ENCODE measurements around the gene RPS6KA3.
"Not testable (repeated sequence)": the region's sequence is repeated elsewhere in the genome, so short reads cannot be mapped to it uniquely, and the experiment has no call there.

RPS6KA3 gene

DNA sequence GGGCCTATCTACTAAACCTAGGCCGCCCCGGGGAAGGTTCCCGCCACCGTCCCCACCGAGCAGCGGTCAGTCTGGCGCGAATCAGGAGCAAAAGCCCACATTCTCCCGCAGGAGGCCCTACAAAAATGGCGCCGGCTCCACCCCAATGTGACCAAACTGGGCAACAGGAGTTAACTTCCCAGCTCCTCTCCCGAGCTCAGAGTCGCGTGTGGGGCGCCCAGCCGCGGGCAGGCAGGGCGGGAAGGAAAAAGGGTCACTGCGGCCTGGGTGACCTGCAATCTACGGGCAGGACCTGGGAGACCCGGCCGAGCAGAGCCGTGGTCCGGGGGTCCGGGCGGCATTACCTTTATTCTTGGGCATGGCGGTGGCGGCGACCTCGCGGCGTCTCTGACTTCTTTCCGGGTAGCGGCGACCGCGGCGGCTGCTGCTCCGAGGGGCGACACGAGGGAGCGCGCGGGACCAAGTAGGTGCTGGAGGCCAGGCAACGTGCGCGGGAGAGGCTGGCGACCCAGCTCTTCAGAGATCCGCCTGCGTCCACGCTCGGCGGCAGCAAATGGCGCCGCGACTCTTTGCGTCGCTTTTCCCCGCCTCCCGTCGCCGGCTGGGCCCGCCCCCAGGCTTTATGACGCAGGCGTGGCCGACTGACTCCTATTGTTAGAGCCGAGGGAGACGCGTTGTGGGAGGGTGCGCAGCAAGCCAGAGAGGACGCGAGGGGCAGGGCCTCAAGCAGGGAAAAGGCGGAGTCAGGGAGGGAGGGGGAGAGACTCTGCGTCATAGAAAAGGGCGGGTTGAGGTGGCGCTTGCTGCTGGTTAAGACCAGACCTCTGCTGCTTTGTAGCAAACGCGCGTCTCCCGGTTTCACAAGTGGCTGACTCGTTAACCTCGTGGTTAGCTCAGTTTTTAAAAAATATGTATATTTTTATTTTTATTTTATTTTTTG is 125.2 kb downstream of the RPS6KA3 start, which contains the start of gene EIF1AX:
EIF1AX (minus strand) TSS at position 558 of the 940 bp plus-strand sequence; CDS start at position 360, 198 bp downstream.
- DNase-seq (ENCODE audit: low read depth): peak; percentile 99

DNA sequence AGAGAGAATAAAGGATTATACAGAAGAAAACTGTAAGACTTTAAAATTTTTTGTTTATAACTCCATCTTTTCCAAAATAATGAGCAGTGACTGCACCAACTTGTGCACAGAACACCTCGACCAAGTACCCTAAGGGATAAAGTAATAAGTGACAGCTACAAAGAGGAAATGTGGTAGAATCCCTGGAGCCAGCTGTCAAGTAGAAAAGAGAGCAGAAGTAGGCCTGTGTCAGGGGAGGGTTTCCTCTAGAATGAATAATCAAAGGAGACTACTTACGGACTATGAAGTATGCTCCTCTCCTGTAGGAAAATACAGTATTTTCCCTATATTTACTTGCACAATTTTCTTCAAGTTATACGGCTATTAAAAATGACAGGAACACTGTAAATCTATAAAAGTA is 126.3 kb downstream of the RPS6KA3 start:
- DNase-seq (ENCODE audit: low read depth): no peak

DNA sequence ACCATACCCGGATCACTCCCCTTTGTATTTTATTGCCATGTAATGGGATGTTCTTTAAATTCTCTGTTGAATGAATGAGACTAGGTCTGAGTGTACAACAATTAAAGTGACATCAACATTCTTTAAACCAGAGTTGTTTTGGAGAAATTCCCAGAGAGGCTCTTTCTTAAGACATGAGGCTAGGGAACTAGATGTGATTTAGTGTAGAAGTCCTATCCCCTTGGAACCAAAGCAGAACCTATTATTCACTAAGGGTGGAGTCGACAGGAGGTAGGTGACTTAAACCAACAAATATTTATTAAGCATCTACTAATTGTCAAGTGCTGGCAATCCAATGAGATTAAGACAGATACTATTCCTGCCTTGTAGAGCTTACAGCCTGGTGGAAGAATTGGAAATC is 126.7 kb downstream of the RPS6KA3 start:
- DNase-seq (ENCODE audit: low read depth): peak; percentile 85

DNA sequence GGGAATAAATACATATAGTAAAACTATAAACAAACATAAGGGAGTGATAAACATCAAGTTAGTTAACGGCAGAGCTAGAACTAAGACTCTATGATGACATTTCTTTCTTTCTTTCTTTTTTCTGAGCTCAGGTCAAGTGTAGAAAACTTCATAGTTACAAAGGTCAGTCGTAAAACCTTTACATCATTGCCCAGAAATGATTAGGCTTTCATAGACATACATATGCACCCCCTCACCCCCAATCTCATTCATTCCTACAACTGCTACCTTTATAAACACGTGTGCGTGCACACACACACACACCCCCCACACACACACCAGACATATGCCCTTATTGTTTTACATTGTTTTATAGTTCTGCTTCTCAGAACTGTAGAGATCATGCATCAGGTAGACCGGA is 130.8 kb downstream of the RPS6KA3 start:
- no peak for DNase-seq (ENCODE audit: low read depth)

DNA sequence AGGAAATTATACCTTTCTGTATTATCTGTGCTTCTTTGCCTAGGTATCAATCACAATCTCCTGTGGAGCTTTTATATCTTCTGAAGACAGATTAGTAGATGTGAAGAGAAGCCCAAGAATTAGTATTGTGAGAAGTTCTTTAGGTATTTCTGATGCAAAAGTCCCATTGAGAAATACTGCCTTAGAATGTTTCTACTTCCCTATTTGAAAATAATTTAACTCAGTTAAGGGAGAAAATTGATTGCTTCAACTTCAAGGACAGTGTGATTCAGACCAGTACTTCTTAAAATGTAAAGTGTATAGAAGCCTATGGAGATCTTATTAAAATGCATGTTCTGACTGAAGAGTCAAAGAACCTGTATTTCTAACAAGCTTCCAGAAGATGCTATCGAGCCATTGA is 134.0 kb downstream of the RPS6KA3 start:
- no peak for DNase-seq (ENCODE audit: low read depth)

DNA sequence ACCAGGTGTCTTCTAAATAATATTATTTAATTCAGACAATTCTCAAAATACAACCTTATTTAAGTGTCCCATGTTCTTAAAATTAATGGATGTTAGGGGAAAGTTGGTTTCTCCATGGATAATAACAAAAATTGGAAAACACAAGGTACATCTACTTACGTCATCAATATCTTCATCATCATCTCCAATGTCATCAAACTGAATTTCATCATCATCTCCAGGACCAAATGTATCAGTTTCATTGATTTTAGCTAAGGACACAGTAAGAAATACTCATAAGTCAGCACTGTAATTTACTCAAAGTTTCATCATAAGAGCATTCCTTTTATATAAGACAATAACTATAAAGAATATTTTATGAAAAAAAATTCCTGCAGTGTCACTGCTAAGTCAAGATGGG is 136.4 kb downstream of the RPS6KA3 start:
- no peak for DNase-seq (ENCODE audit: low read depth)

DNA sequence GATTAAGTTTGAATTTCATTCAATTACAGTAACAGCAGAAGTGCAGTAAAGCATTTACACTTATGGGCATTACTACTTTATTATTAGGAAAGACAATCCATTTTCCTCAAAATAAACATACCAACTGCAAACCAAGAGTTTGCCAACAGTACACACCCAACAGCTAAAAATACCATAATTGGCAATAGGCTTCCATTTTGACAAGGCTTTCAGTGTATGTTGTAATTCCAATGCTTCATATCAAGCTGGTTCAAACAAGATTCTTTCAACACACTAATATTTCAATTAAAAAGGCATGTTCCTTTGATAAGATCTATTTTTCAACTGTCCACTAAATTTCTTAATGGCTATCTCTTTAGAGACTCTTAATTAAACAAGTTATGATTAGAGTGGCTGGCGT is 137.2 kb downstream of the RPS6KA3 start:
- no peak for DNase-seq (ENCODE audit: low read depth)

DNA sequence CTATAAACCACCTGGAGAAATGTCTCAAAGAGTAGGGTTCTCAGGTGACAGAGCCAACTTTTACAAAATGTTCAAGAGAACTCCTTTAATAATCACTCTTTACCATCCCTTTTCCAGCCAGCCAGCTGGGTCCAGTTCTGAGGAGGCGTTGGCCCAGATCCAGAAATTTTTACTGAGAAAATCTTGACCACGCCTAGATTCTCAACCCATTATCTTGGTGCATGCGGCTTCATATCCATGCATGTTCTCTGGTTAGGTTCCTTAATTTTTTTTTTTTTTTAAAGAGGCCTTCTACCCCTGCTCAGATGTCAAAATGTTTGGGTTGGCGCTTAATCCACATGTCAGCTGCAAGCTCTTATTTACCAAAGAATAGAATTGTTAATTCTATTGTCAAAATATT is 138.0 kb downstream of the RPS6KA3 start:
- no peak for DNase-seq (ENCODE audit: low read depth)

DNA sequence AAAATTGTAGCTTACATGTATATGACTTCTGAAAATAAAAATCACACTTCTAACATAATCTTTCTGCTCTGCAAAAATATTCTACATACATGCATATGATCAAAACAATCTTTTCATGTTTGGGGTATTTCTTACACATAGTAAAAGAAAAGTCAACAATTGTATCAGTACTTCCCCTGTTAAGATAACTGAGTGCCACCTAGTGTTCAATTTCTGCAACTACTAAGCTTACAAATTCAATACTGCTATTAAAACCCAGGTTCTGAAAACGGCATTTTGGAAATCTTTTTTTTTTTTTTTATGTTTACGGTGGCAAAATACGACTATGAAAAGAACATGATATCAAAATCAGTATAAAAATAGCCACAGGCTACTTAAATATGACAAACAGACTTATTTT is 139.3 kb downstream of the RPS6KA3 start:
- DNase-seq (ENCODE audit: low read depth): not testable (repeated sequence)

DNA sequence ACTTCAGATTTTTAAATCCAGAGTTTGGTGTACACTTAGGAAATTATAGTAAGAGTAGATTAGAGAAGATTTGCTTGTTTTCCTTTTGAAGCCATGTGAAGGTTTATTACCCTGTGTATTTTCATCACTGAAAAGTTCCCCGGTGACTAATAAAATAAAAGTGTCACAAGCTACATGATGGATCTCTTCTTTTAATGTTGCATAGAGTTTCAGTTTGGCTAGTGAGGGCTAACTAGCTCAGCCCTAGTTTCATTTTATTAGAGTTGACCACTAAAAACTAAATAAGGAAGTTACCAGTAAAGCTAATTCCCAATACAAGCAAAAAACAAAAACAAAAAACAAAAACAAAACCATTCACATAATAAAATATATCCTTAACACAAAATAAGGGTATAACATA is 139.9 kb downstream of the RPS6KA3 start:
- DNase-seq (ENCODE audit: low read depth): not testable (repeated sequence)

DNA sequence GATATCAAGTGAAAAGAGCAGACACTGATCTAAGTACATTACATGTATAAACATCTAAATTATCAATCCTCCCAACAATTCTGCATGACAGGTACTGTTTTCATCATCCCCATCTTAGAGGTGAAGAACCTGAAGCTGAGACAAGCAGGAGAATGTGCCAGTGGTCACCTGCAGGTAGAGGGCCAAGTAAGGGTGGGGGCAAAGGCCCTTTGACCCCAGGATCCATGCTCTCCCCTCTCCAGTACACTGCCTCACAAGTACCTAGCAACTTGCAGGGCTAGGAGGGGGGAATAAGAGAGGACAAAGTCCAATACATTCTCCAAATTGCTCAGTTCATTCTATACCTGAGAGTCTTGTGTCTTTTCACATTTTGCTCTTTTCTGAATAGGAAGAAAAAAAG is 141.7 kb downstream of the RPS6KA3 start:
- no peak for DNase-seq (ENCODE audit: low read depth)

DNA sequence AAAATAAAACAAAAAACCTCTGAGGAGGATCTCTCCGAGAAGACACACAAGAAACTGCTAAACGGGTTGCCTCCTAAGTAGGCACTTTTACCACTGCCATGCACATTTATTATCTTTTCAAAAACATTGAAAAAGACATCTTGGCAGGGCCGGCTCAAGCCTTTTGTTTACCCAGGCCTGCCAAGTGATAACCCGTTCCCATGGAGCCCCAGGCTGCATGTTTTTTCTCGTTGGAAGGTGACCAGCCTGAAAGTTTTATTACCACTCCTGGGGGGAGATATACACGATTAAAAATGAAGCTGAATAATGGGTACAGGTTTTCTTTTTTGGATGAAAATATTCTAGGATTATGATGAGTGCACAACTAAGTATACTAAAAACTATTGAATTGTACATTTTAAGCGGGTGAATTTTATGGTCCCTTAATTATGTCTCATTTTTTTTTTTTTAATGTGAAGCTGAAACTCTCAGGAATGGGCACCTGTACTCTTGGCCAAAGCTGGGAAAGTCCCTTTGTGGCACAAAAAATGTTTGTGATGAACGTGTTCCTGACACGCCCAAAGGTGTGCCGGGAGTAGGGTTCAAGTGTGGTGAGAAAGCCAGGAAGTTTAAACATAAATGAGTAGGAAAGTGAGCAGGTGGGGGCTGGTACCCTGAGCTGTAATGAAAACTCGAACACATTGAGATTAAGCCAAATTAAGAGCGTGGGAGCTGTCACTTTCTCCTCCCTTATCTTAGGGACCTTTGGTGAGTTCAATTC is 148.5 kb downstream of the RPS6KA3 start:
- DNase-seq (ENCODE audit: low read depth): no peak

DNA sequence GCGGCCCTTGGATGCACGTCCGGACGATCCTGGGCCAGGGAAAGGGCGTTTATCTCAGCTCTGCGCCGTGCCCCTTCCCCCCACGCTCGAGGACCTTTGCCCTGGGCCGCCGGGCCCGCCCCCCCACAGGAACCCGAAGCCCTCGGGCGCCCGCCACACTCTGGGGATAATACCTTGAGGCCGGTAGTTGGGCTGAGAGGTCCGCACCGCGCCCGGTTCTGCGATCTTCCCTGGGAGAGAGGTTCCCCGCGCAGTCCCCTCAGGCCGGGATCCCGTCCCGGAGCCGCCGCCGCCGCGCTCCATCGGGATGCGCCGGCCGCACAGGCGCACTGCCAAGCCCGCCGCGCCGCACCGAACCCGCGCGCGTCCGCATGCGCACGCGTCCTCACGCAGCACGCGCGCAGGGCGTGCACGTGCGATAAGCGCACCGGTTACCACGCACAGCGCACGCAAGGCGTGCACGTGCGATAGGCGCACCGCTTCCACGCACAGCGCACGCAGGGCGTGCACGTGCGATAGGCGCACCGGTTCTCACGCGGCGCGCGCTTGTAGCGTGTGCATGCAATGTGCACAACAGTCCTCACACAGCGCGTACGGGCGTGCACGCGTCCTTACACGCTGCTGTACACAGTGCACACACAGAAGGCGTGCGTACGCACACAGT is 150.0 kb downstream of the RPS6KA3 start, which contains the start of gene MAP7D2:
MAP7D2 (minus strand) TSS at position 331 of the 664 bp plus-strand sequence; CDS start at position 303, 28 bp downstream.
- DNase-seq (ENCODE audit: low read depth): no peak

DNA sequence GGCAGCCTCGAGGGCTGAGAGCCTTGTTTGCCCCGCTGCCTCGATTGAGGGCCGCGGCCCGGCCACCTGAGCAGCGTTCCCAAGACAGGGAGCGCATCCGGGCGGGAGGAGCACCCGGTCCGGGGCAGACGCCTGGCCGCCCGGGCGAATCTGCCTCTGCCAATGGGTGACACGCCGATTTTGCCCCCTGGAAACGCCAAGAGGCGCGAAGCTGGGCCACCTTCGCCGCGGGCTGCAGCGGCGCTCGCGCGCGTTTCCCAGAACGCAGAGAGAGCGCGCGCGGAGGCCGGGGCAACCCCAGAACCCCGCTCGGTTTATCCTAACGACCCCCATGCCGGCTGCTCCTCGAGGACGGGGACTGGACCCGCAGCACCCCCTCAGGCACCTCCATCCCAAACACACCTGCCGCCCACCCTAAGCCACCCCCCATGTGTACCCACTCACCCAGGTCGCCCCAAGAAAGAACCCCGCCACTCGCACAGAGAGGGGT is 150.6 kb downstream of the RPS6KA3 start:
- no peak for DNase-seq (ENCODE audit: low read depth)

DNA sequence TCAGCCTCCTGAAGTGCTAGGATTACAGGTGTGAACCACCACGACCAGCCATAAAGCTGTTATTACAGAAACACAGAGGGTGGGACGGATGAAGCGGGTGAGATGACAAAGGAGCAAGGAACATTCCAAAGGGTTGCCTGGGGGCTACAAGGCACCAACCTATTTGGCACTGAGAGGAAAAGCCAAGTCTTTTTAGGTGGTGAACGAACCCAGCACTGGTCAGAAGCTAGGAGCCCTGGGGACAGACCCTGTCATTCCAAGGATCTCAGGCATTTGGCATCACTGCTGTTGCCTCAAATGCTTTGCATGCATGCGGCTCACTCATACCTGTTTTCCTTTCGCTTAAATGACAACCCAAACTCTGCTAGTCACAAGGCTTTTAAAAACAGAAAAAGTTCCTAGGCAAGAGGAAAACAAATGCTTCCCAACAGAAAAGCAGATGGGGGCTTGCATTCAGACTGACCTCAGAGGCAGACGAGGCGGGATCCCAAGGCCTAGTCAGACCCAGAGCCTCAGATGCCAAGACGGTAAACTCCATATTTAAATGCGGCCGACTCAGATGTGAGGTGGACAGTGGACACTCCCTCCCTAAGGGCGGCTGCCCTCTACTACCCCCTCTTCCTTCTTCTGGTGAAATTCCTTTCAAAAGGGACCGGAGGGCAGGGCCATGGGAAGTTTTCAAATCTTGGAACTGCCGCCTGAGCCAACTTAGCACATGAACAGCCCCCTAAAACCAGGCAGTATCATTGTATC is 154.5 kb downstream of the RPS6KA3 start:
- no peak for DNase-seq (ENCODE audit: low read depth)

DNA sequence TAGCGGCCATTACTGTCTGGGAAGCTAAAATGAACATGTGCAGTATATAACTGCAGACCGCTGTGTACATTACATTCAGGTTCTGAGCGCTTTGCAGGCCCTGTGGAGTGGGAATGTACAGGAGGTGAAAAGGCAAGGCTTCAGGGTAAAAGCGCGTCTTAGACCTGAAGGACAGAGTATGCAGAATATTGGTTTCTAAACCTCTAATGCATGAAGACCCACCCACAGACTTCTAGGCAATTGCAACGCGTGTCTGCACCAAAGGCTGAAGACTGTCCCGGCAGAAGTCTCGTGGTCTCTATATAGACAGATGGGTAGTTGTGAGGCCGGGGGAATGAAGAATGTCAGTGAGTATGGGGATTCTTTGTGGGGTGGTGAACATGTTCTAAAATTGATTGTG is 155.4 kb downstream of the RPS6KA3 start:
- DNase-seq (ENCODE audit: low read depth): no peak

DNA sequence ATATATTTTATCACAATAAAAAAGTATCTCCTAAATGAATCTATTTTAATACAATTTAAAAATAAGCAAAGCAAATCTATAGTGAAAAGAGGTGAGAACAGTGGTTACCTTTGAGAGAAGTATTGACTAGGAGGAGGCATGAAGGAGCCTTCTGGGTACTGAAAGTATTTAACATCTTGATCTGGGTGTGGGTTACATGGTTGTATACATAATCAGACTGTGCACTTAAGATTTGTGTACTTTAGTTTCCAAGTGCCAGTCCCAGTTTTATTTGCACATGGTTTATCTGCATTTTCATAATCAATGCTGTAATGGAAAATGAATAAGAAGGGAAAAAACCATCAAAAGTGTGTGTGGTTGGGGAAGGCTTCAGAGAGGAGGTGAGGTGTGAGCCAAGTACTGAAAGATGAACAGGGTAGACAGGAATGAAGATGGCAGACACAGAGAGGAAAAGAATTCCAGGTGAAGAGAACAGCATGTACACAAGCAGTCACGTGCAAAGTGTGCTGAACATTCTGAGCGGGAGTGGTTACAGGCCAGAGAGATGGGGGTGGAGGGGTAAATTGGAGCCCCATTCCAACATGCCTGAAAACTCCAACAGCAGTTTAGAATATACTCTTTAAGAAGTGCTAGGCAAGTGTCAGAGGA is 164.7 kb downstream of the RPS6KA3 start:
- no peak for DNase-seq (ENCODE audit: low read depth)
